ENCODE data around the gene GHITM.
A peak's percentile ranks its signal among the peaks of the same experiment; 100 is the strongest.
"Not testable (repeated sequence)": the region's sequence is repeated elsewhere in the genome, so short reads cannot be mapped to it uniquely, and the experiment has no call there.

Gene GHITM

DNA sequence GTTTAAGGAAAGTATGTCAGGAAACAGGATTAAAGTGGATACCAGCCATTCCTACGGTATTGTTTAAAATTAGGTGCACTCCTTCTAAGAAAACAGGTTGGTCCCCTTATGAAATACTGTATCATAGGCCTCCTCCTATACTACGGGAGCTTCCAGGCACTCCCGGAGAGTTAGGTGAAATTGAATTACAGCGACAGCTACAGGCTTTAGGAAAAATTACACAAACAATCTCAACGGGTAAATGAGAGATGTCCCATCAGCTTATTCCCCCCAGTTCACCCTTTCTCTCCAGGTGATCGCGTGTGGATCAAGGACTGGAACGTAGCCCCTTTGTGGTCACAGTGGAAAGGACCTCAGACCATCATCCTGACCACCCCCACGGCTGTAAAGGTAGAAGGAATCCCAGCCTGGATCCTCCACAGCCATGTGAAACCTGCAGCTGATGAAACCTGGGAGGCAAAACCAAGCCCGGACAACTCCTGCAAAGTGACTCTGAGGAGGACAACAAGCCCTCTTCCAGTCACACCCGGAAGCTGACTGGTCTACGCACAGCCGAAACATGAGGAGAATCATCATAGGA is 25.1 kb upstream of the GHITM start:
- TF ChIP-seq, protein P1, sequence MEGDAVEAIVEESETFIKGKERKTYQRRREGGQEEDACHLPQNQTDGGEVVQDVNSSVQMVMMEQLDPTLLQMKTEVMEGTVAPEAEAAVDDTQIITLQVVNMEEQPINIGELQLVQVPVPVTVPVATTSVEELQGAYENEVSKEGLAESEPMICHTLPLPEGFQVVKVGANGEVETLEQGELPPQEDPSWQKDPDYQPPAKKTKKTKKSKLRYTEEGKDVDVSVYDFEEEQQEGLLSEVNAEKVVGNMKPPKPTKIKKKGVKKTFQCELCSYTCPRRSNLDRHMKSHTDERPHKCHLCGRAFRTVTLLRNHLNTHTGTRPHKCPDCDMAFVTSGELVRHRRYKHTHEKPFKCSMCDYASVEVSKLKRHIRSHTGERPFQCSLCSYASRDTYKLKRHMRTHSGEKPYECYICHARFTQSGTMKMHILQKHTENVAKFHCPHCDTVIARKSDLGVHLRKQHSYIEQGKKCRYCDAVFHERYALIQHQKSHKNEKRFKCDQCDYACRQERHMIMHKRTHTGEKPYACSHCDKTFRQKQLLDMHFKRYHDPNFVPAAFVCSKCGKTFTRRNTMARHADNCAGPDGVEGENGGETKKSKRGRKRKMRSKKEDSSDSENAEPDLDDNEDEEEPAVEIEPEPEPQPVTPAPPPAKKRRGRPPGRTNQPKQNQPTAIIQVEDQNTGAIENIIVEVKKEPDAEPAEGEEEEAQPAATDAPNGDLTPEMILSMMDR (conservative IDR thresholded peaks at IDR 0.05; ENCODE audit: control insufficient read depth, insufficient read depth, low read depth, low read length) = peak; percentile 28
- no peak overlapping the region for H3K4me3 ChIP-seq (ENCODE audit: control insufficient read depth, low read depth, low read length)
- peak; percentile 1 for DNase-seq (ENCODE audit: low read depth)

DNA sequence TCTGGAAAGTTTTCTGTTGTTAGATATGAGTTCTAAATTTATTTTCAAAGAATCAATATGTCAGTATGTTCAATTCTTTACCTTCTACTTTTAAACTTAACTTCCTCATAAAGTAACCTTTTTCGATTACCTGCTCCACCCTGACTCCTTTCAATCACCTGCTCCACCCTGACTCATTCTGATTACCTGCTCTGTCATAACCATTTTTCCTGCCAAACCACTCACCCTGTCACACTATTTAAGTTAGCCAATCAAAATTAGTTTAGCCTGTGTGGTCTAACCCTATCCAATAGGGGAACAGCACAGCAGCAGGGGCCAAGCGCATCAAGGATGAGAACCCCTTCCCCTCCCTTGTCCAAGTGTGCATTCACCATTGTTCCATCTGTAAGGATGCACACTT is 22.1 kb upstream of the GHITM start:
- not testable (repeated sequence) for DNase-seq (ENCODE audit: low read depth)

DNA sequence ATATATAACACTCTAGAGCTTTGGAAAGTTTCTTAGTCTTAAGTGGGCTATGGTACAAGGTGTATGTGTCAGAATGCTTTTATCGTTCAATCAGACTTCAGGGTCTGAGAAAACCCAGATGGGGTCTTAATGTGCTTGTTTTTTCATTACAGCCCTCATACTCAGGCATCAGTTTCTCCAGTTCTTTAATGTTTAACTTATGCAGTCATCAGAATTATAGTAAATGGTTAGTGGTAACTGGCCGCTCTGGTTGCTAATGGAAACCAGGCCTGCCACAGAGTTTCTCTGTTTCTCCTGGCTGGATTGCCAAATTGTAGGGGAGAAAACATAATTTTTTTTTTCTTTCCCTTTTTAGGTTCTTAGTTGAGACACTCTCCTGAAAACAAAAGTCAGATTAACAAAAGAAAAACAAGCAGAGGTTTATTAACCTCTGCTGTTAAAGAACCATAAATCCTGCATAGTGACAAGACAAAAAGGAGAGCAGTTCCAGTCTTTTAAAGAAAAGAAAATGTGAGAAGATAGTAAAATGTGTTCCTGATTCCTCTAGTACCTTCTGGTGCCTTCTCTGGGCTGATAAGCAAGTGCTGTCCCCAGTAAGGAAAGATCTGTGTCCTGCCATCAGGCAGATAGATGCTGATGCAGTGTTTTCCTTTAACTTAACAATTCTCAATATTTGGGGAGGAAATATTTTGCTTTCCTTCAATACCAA is 21.5 kb upstream of the GHITM start:
- DNase-seq (ENCODE audit: low read depth) = no peak
- no peak overlapping the region for H3K4me3 ChIP-seq (ENCODE audit: control insufficient read depth, low read depth, low read length)
- TF ChIP-seq, protein P1 (conservative IDR thresholded peaks at IDR 0.05; ENCODE audit: control insufficient read depth, insufficient read depth, low read depth, low read length) = no peak

More for the DNA sequence above, 22.1 kb upstream of the GHITM start:
- H3K4me3 ChIP-seq (ENCODE audit: control insufficient read depth, low read depth, low read length) = not testable (repeated sequence)

DNA sequence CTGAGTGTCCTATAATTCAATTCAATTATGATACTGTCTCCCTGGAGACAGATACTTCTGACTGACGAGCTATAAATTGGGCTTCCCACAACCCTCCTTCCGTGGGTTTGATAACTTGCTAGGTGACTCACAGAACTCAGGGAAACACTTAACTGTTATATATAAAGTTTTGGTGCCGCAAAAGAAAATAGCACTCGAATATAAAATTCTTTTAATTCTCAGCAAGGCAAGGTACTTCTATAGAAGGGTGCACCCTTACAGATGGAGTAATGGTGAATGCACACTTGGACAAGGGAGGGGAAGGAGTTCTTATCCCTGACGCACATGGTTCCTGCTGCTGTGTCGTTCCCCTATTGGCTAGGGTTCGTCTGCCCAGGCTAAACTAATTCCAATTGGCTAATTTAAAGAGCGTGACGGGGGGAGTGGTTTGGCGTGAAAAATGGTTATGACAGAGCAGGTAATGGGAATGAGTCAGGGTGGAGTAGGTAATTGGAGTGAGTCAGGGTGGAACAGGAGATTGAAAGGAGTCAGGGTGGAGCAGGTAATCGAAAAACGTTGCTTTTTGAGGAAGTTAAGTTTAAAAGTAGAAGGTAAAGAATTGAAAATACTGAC is 20.8 kb upstream of the GHITM start:
- TF ChIP-seq, protein P1 (conservative IDR thresholded peaks at IDR 0.05; ENCODE audit: control insufficient read depth, insufficient read depth, low read depth, low read length) = no peak
- no peak for DNase-seq (ENCODE audit: low read depth)
- no peak overlapping the region for H3K4me3 ChIP-seq (ENCODE audit: control insufficient read depth, low read depth, low read length)

DNA sequence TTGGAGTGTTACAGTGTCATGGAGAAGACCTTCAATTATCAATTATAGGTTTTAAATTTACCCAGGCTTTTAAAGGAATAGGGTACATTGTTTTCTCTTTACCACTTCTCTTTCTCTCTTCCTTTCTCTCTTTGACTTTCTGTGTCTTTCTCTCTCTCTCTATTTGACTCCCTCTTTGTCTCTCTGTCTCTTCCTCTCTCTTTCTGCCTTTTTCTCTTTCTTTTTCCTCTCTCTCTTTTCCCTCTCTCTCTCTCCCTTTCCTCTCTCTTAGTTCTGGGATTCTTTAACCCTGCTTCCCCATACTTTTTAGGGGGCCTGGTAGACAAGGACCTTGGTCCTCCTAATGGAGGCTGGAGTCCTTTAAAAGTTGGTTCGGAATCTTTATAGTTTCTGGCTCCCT is 15.9 kb upstream of the GHITM start:
- no peak for DNase-seq (ENCODE audit: low read depth)
- no peak overlapping the region for H3K4me3 ChIP-seq (ENCODE audit: control insufficient read depth, low read depth, low read length)
- TF ChIP-seq, protein P1 (conservative IDR thresholded peaks at IDR 0.05; ENCODE audit: control insufficient read depth, insufficient read depth, low read depth, low read length) = no peak

DNA sequence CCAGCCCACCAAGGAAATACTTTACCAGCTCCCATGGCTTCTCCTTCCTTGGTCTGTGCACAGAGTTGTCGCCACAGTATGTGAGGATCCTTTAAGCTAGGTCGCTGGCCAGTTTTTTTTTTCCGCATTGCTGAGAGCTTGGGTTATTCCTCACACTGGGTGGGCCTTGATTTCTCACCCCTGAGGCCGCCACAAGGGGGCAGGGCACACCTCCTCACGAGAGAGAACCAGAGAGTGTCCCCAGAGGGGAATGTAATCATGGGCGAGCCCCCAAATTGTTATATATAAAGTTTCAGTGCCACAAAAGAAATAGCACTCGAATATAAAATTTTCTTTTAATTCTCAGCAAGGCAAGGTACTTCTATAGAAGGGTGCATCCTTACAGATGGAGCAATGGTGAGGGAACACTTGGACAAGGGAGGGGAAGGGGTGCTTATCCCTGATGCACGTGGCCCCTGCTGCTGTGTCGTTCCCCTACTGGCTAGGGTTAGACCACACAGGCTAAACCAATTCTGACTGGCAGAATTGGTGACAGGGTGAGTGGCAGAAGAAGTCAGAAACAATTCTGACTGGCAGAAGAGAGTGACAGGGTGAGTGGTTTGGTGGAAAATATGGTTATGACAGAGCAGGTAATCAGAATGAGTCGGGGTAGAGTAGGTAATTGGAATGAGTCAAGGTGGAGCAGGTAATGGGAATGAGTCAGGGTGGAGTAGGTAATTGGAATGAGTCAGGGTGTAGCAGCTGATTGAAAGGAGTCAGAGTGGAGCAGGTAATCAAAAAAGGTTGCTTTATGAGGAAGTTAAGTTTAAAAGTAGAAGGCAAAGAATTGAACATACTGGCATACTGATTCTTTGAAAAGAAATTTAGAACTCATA is 13.2 kb upstream of the GHITM start:
- not testable (repeated sequence) for H3K4me3 ChIP-seq (ENCODE audit: control insufficient read depth, low read depth, low read length); DNase-seq (ENCODE audit: low read depth)

DNA sequence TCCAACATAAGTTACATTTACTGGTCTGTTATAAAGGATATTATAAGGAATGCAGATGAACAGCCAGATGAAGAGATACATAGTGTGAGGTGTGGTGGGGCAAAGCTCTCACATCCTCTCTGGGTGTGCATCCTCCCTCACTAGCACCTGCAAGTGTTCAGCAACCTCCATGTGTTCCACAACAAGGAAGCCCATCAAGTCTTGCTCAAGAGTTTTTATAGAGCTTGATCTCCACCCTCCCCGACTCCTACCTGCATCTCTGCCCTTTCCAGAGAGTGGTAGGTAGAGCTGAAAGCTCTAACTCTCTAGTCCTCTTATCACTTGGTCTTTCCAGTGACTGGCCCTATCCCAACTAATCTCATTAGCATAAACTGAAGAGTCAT is 12.5 kb upstream of the GHITM start:
- no peak for DNase-seq (ENCODE audit: low read depth)
- TF ChIP-seq, protein P1 (conservative IDR thresholded peaks at IDR 0.05; ENCODE audit: control insufficient read depth, insufficient read depth, low read depth, low read length) = no peak

More for the DNA sequence above, 12.5 kb upstream of the GHITM start:
- H3K4me3 ChIP-seq (ENCODE audit: control insufficient read depth, low read depth, low read length) = no peak overlapping the region
